Activated CD4-positive, alpha-beta T cell treated with anti-CD3 and anti-CD28 coated beads for 4 hours (primary cell): ENCODE results near the gene PIP5K1B.

Source experiments
- DNase-seq, 2 donors: peaks; one replicate each; pipeline ENCODE4 v3.0.0-alpha.2; 2020

The PIP5K1B gene

DNA sequence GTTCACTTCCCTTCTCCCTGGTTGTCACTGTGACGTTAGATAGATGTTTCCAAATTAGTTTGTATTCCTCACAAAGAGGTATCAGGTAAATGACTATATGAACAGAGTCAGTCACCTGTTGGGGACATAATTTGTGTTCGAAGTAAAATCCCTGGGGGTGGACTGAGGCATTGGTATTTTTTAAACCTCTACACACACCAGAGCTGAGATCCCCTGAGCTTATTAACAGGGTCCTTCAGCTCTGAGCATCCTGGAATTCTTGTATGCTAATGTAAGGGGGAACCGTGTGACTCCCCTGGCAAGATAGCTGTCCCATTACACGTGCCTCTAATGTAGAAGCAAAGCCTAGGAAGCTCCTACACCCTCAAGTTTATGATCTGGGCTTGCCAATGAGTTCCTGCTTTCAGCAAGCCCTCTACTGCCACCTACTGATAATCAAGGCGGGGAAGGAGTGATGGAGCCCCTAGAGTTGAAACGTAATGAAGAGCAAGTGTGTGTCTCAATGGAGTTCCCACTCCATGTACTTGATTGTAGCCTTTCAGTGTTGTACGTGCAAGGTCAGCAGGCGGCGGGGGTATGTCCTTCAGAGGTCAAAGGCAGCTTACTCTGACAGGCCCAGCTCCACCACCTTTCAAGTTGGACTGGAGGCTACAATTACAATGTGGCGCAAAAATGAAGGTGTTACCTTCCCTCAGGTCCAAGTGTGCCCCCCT lies 294.5 kb downstream of the PIP5K1B start:
- DNase-seq: peak; percentile 43 to 68

DNA sequence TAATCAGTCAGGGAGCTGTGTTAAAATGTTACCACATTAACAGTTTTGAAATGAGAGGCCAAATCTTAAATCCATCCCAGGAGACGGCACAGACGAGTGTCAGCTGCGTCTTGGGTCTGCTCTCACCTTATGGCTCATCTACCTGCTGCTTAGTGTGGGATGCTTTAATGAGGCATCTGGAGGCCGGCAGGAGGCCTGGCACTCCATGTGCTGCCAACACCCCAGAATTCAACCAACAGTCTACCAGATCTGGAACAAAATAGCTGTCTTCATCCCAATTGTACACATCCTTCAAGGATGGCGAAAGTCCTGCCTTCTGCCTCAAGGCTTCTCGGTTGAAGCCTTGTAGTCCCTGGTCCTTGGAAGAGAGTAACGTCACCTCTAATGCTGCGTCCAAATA lies 296.9 kb downstream of the PIP5K1B start:
- no peak for DNase-seq

DNA sequence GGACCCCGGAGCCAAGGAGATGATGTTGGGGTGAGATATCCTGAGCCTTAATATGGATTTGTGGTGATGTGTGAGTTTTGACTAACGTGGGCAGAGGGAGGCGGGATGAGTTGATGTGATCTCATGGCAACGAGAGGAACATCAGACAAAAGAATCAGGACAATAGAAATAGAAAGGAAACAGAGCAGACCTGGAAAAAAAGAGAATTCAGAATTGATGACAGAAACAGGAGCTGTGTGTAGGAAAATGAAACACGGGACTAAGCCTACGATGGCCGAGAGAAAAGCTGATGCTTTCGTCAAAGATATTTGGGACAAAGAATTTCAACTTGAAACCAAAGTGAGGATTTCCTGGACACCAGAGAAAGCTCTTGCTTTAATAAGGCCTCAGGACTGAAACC lies 298.0 kb downstream of the PIP5K1B start:
- no peak for DNase-seq

DNA sequence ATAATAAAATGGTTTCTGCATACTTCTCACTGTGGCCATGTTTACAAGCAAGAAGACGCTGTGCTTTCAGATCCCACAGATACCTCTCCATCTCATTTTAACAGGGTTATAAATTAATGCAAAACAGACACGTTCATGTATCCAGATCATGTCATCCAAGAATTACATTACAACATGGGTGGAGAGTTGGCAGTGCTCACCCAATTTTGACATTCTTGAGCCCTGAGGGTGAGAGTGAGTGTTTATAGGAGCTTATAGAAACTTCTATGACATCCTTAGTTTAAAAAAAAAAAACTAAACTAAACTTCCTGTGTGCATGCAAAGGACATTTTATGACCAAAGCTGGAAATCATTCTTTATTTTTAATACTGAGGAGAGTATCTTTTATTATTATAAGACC lies 299.8 kb downstream of the PIP5K1B start:
- no peak for DNase-seq

DNA sequence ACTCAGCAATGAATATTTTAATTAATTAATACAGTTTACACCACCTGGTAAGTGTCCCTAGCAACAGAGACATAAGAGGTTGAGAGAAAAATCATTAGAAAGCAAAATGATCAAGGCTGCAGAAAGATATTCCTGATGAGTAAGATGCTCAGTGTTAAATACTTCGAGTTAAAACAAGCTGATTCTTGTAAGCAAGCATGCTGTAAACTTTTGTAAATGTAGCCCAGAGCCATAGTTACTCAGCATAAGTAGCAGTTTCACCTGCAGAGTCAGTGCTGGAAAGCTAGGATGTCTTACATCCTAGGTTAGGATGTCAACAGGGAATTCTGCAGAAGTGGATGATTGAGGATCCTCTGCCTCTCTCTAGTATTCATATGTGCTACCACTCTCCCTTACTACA lies 304.7 kb downstream of the PIP5K1B start:
- no peak for DNase-seq

DNA sequence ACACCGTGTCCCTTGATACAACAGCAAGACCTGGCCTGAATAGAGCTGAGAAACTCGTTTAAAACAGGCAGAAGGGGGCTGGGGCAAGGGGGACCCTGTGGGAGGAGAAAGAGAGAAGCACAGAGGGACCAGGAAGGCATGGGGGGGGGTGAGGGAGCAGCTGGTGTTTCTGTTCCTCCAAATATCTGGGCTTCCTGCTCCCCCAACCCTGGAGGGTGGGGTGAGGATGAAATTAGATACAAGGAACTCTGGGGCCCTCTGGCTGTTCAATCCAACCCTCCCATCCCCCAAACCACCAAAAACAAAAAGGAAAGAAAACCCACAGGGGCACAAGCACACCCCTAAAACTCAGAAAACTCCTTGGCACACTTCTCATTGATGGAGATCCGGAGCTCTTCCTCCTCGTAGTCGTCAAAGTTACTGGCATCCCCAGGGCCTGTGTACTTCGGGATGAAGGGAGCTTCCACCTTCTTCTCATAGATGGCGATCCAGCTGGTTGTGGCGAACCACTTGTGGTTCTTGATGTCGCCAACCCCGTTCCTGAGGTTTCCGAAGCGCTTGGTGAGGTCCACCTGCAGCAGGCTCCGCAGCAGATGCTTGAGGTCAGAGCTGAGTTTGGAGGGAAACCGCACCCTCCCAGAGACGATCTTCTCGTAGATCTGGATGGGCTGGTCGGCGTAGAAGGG lies 307.8 kb downstream of the PIP5K1B start:
- no peak for DNase-seq

DNA sequence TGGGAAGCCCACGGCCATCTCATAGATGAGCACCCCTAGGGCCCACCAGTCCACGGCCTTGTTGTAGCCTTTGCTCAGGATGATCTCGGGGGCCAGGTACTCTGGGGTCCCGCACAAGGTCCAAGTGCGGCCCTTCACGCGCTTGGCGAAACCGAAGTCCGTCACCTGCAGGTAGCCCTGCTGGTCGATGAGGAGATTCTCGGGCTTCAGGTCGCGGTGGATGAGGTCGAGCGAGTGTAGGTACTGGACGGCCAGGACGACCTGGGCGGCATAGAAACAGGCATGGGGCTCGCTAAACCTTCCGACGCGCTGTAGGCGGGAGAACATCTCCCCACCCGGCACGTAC lies 308.3 kb downstream of the PIP5K1B start:
- no peak for DNase-seq

DNA sequence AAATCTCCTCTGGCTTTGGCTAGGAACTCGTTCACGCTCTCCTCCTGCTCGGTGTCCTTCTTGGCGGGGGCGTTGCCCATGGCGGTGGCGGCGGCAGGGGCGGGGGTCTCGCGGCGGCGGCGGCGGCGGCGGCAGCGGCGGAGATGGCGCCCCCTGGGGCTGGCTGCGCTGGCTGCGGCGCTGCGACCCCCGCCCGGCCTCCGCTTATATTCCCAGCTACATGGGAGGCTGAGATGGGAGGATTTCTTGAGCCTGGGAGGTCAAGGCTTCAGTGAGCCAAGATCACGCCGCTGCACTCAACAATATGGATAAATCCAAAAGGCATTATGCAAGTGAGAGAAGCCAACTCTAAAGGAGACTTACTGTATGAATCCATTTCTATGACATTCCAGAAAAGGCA lies 309.0 kb downstream of the PIP5K1B start, which contains the start of gene PRKACG:
Gene PRKACG, minus strand, starts transcription at position 101 of the 400 bp plus-strand sequence. Its CDS starts 21 bp downstream, at position 80.
- no peak for DNase-seq

DNA sequence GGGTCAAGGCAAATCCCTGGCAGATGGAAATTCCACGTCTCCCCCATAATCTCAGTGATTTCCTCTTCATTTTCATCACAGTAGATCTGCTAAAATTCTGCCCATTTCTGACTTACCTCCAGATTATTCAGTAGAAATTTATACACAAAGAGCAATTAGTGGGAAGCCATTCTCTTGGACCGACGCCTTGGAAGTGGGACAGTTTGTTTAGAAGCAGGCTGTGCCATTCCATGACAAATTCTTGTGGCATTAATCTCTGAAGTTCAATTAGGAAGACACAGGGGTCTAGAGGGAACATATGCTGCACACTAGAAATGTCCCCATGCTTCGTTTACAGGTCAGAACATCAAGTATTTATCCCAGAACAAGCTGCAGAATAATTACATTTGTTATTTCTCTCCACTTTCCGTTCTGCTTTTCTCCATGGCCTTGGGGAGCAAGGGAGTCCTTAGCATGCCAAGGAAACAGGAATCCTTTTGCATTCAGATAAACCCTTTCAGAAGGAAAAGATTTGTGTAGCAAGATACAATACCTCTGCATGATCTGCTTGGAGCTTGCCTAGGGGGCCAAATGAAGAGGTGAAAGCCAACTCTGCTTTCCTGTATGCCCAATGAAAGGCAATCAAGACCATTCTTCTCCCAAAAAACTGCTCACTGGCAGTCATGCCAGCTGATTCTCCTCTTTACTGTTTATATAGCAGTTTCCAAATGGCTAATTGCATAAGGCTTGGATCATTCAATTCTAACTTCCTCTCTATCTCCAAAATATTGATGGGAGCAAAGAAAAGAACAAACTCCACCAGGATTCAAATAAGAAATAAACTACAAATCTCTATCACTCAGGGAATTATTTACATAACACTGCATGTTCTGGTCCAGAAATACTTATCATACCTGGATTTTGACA lies 311.4 kb downstream of the PIP5K1B start:
- DNase-seq: no peak

DNA sequence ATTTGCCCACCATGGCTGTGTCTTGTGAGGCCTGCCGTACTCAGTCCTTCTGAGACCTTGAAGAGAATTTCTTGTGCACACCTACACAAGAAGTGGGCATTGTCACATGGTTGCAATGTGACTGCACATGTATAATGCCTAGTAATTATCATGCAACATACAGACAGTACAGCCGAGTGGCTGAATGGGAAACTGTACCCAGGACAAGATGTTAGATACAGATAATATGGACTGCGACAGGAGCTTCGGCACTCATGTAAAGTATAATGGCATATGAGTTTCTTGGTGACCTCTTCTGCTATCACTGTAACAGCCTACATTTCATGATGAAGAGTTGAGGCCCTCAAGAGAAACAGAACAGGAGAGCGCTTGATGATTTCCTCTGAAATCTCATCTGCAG lies 313.7 kb downstream of the PIP5K1B start:
- DNase-seq: no peak

DNA sequence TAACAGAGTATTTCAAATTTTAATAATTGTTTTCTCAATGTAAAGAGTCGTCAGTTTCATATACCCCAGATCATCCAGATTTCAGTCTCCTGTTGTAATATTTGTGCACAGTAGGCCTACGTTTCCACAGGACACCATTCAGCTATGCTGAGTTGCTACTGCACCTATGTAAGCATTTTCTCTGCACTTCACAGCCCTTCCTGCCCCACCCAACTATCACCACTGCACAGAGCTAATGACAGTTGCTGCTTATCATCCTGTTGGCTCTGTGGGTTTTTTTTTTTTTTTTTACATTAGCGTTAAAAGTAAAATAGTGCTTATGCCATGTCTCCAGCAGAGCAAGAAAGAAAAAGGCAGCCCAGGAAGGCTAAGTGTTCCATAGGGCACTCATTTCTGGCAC lies 314.8 kb downstream of the PIP5K1B start:
- peak in 1 of 2 donors; percentile 19 for DNase-seq

DNA sequence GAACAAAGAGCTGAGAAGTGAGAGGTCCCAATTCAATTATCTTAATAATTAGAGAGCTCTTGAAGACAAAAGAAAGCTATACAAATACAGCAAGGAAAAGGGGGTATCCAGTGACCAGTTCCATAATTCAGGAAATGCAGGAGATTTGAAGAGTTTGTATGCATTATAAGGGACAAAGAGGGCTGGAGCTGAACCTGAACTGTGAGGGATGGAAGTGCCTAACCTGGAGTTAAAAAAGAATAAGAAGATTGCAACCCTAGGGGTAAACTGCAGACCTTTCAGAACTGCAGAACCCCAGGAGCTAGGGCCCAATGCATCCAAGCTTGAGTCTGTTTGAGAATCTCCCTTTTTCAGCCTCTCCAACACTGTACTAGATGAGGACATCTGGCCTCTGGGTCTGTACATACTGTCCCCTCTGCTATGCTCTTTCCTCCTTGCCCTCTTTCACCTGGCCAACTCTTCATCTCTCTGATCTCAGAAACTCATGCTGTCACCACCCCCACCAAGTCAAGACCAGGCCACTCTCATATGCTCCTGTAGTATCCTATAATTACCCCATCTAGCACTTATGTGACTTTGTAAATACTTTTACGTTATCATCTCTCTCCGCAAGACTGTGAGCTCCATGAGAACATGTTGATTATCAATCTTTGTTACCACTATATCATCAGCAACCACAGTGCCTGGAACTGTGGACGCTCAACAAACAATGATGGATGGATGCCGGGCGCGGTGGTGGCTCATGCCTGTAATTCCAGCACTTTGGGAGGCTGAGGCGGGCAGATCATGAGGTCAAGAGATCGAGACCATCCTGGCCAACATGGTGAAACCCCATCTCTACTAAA lies 315.5 kb downstream of the PIP5K1B start:
- DNase-seq: no peak

DNA sequence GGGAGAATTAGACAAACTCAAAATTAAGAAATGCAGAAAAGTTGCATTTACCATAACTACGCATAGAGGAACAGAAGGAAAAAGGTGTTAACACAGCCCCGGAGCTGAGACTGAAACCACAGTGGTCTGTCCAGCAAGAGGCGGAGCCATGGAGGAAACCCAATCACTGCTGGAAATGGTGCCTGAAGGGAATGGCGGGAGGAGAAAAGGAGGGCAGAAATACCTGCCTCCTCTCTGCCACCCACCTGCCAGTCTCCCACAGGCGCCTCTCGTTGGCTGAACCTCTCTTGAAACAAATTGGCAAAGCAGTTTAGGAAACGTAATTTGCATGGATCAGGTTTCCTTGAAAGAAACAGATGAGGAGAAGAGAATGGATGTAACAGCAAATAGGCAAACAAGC lies 318.6 kb downstream of the PIP5K1B start:
- no peak for DNase-seq

DNA sequence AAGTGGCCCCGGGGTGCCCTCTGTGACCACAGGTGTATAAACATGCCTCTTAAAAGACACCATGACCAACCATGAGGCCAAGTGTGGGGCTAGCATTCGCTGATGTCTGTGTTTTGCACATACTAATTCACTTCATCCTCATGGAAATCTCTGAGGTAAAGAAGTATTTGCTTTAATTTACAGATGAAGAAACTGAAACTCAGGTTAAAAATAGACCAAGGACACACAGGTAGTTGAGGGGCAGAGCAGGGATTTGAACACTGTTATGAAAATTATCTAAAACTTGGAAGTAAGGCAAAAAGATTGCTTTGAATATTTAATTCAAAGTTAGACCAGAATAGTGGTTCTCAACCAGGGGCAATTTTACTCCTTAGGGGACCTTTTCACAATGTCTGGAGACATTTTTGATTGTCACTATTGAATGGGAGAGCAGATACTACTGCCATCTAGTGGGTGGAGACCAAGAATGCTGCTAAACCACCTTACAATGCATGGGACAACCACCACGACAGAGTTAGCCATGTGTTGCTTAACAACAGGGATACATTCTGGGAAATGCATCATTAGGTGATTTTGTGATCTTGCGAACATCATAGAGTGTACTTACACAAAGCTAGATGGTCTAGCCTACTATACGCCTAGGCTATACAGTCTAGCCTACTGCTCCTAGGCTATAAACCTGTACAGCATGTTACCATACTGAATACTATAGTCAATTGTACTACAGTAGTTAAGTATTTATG lies 322.5 kb downstream of the PIP5K1B start:
- DNase-seq: peak; percentile 36 to 39

DNA sequence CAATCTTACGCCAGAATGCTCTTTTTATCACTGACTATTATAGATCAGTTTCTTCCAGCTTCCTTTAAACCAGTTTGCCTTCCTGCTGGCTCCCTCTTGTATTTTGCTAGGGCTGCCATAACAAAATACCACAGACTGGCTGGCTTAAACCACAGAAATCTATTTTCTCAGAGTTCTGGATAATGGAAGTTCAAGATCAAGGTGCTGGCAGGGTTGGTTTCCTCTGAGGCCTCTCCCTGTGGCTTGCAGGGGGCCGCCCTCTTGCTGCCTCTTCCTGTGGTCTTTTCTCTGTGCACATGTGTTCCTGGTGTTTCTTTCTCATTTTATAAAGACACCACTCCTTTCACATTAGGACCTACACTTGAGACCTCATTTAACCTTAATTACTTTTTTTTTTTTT lies 323.7 kb downstream of the PIP5K1B start:
- DNase-seq: no peak

DNA sequence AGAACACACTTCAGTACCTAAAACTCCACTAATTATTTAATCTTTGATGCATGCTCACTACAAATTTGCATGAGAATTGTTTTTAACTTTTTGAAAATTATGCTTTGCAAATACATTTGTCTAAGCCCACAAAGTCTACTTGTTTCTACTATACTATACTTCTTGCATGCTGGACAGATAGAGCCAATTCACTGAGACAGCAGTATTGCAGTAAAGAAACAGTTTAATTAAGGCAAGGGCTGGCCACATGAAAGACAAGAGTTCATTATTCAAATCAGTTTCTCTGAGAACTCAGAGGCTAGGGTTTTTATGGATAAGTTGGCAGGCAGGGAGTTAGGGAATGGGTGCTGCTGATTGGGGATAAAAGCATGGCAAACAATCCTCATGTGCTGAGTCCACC lies 324.5 kb downstream of the PIP5K1B start:
- no peak for DNase-seq

DNA sequence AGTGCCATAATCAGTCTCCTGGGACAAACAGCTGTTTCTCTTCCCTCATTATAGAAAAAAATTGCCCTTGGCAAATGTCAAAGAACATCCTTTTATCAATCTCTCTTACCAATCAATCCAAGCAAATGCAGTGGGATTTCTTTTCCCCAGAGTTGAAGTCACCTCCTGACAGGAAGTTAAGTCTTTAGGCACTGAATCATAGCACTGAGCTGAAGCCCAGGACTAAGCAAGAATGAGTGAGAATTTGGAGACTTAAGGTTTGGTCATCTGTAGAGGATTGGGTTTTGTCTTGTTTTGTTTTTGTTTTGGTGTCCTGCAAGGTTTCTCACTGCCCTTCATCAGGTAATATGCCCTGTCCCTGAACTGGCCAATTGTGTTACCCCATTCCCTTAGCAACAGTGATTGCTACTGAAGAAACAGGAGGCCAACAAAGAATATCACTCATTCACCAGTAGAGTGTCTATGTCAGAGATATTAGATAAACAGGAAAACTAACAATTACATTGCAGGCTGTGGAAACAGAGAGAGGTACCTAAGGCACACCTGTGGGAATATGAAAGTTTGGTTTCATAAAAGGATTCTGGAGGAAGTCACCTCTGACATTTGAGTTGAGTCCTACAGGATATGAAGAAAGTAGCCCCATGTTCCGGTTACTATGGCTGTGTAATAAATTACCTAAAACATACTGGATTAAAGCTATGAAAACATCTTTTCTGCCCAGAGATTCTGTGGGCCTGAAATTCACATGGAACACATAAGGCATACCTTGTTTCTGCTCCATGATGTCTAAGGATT lies 326.0 kb downstream of the PIP5K1B start:
- DNase-seq: no peak

DNA sequence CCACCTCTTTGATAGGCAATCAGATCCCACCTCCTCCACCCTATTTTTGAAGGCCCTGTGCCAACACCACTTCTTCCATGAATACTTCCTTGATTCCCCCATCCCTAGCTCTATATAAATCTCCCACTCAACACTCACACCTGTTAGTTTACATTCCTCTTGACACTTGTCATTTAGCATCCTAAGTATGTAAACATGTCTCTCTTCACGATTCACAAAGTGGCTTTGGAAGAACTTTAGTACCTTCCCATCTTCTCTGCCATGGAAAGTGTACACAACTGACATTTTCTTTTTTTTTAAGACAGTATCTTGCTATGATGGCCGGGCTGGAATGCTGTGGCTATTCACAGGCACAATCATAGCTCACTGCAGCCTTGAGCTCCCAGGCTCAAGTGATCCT lies 329.0 kb downstream of the PIP5K1B start:
- no peak for DNase-seq

DNA sequence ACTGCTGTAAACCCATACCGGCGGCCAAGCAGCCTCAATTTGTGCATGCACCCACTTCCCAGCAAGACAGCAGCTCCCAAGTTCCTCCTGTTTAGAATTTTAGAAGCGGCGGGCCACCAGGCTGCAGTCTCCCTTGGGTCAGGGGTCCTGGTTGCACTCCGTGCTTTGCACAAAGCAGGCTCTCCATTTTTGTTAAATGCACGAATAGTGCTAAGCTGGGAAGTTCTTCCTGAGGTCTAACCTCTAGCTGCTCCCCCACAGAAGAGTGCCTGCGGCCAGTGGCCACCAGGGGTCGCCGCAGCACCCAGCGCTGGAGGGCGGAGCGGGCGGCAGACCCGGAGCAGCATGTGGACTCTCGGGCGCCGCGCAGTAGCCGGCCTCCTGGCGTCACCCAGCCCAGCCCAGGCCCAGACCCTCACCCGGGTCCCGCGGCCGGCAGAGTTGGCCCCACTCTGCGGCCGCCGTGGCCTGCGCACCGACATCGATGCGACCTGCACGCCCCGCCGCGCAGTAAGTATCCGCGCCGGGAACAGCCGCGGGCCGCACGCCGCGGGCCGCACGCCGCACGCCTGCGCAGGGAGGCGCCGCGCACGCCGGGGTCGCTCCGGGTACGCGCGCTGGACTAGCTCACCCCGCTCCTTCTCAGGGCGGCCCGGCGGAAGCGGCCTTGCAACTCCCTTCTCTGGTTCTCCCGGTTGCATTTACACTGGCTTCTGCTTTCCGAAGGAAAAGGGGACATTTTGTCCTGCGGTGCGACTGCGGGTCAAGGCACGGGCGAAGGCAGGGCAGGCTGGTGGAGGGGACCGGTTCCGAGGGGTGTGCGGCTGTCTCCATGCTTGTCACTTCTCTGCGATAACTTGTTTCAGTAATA lies 330.6 kb downstream of the PIP5K1B start, which contains the start of gene FXN:
Gene FXN, plus strand, starts transcription at position 315 of the 871 bp plus-strand sequence. Its CDS starts 31 bp downstream, at position 346.
- DNase-seq: peak; percentile 79 to 81

DNA sequence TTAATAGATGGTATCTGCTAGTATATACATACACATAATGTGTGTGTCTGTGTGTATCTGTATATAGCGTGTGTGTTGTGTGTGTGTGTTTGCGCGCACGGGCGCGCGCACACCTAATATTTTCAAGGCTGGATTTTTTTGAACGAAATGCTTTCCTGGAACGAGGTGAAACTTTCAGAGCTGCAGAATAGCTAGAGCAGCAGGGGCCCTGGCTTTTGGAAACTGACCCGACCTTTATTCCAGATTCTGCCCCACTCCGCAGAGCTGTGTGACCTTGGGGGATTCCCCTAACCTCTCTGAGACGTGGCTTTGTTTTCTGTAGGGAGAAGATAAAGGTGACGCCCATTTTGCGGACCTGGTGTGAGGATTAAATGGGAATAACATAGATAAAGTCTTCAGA lies 331.3 kb downstream of the PIP5K1B start:
- DNase-seq: peak; percentile 17
